Left lung (tissue), 10 donors: ENCODE data around the gene MRPL53. TPM values are rescaled to one million over a fixed set of nuclear protein-coding genes. Genes with fewer than 3 reads are reported as not detected.
"Not testable (repeated sequence)": the region's sequence is repeated elsewhere in the genome, so short reads cannot be mapped to it uniquely, and the experiment has no call there.

Experiments used
- ATAC-seq: fragments of 200-7000 bp; cut with Tn5 transposase; one replicate; pipeline ENCODE4 v1.9.1; 2020; ENCODE audit warnings: moderate library complexity
- DNase-seq, 4 donors: peaks; one replicate each; pipeline ENCODE4 v3.0.0-alpha.2; 2013 to 2020
- H3K27ac ChIP-seq, 2 donors: fragments of 200-600 bp; sonication (generic) in 1 of 2; one replicate each; pipeline versions ENCODE4 v1.5.0 to v1.8.0; 2020 to 2021
- H3K27me3 ChIP-seq, 2 donors: fragments of 200-600 bp; sonication (generic) in 1 of 2; one replicate each; pipeline versions ENCODE4 v1.5.0 to v1.8.0; 2020 to 2021
- H3K36me3 ChIP-seq, 2 donors: fragments of 200-600 bp; sonication (generic) in 1 of 2; one replicate each; pipeline versions ENCODE4 v1.5.0 to v1.8.0; 2020 to 2021
- H3K4me1 ChIP-seq, 2 donors: fragments of 200-600 bp; one replicate each; pipeline ENCODE4 v1.8.0; 2021
- H3K4me3 ChIP-seq, 2 donors: fragments of 200-600 bp; sonication (generic) in 1 of 2; one replicate each; pipeline versions ENCODE4 v1.5.0 to v1.8.0; 2020 to 2021; ENCODE audit warnings: mild to moderate bottlenecking in 1 of 2
- H3K9me3 ChIP-seq, 2 donors: fragments of 200-600 bp; sonication (generic) in 1 of 2; one replicate each; pipeline versions ENCODE4 v1.5.0 to v1.8.0; 2020 to 2021
- intact Hi-C, 2 donors: fragments of 100-400 bp; cut with DNase I; formaldehyde crosslinking; loops; one replicate each; pipeline versions ENCODE4 v1.11.2 to v1.14.2; 2022
- polyA plus RNA-seq, 6 donors: library from polyadenylated mRNA; unstranded; fragments of 120-200 nt; gene quantifications; one replicate each; pipeline ENCODE4 v1.2.1, GENCODE V29; 2013; ENCODE audit not compliant: insufficient read length in 6 of 6
- total RNA-seq, 2 donors: library from RNA; stranded (reverse); fragmentation: NEBNext Ultra II Directional; extraction: Animal tissue kit (Norgen Biotek cat#: 25700); gene quantifications; one replicate each; pipeline ENCODE4 v1.2.1, GENCODE V29; 2021
- TF ChIP-seq, protein P1 (sequence below), 2 donors: fragments of 200-600 bp; sonication (generic) in 1 of 2; IDR thresholded peaks; one replicate each; pipeline versions ENCODE4 v1.5.0 to v1.8.0; 2021; ENCODE audit warnings: antibody characterized with exemption in 2 of 2
- donor health status: DM: no; HTN: yes; CAD: no.
- donor health status: DM: no; HTN: no; CAD: no.

Gene MRPL53
- total and polyA plus RNA-seq, 8 donors = 33.5 to 73.6 (median 52.1) TPM

DNA sequence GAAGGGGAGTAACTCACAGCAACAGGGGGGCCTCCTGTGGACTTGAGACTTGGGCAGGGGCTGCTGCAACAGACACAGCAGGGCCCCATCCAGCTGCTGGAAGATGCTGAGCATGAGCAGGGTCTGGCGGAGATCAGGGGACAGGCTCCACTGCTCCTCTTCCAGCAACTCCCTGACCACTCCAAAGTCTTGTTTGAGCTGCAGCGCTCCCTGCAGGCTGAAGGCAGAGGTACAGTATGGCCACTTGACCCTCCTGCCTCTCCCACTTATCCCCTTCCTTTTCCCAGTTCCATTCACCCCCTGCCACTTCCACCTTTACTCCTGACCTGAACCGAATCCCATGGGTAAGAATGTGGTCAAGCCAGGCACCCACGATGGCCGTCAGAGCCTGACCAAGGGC is 2.4 kb upstream of the MRPL53 start:
- no peaks in the 10 kb centered on the region for H3K9me3 ChIP-seq
- intact Hi-C loops = no loop called here
- H3K4me1 ChIP-seq = peaks cover 15 to 40% of the 10 kb centered on the region in 2 donors
- DNase-seq = peak in 1 of 4 donors; percentile 39
- ATAC-seq = no peak
- peaks cover 0 to 31% of the 10 kb centered on the region in 2 donors for H3K36me3 ChIP-seq
- TF ChIP-seq, protein P1, sequence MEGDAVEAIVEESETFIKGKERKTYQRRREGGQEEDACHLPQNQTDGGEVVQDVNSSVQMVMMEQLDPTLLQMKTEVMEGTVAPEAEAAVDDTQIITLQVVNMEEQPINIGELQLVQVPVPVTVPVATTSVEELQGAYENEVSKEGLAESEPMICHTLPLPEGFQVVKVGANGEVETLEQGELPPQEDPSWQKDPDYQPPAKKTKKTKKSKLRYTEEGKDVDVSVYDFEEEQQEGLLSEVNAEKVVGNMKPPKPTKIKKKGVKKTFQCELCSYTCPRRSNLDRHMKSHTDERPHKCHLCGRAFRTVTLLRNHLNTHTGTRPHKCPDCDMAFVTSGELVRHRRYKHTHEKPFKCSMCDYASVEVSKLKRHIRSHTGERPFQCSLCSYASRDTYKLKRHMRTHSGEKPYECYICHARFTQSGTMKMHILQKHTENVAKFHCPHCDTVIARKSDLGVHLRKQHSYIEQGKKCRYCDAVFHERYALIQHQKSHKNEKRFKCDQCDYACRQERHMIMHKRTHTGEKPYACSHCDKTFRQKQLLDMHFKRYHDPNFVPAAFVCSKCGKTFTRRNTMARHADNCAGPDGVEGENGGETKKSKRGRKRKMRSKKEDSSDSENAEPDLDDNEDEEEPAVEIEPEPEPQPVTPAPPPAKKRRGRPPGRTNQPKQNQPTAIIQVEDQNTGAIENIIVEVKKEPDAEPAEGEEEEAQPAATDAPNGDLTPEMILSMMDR (IDR thresholded peaks at IDR 0.05) = no peak
- H3K4me3 ChIP-seq = no peak overlapping the region
- H3K27me3 ChIP-seq = no peaks in the 10 kb centered on the region
- no peak overlapping the region for H3K27ac ChIP-seq

DNA sequence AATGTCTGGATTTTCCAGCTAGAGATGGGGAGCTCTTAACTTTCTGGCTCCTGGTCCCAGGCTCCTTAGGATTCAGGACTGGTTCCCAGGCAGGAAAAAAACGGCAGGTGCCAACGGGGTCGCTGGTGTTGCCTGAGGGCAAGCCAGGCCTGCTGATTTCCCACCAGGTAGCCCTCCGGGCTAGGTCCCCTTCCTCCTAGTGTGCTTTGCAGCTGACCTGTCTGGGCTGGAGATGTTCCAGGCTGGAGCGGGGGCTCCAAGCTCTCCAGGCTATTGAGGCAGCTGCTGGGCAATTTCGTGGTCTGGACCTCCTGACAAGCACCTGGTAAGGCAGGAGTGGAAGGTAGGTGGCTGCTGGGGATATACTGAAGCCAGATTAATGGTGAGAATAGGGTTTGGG is 2.0 kb upstream of the MRPL53 start:
- ATAC-seq = no peak
- no peak overlapping the region for H3K4me3 ChIP-seq
- no peaks in the 10 kb centered on the region for H3K27me3 ChIP-seq
- intact Hi-C loops = no loop called here
- H3K27ac ChIP-seq = no peak overlapping the region
- no peaks in the 10 kb centered on the region for H3K9me3 ChIP-seq
- TF ChIP-seq, protein P1 (IDR thresholded peaks at IDR 0.05) = no peak
- H3K36me3 ChIP-seq = peaks cover 0 to 28% of the 10 kb centered on the region in 2 donors
- DNase-seq = peak in 1 of 4 donors; percentile 39
- peaks cover 15 to 37% of the 10 kb centered on the region in 2 donors for H3K4me1 ChIP-seq

DNA sequence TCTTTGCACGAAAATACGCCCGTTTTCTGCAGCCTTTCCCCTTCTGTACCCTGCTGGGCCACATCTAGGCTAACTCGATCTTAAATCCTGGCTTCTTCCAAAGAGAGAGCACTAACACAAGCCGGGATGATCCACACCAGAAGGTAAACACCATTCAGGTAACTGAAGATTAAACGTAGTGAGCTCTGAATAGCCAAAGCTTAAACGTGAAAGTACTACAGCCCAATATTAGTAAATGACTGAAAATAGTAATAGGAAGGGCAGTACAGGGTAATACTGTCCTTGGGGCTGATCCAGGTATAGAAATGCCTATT is 422 bp upstream of the MRPL53 start:
- Histone ChIP-seq H3K9me3 (no peaks in the 10 kb centered on the region), H3K36me3 (peaks cover 0 to 18% of the 10 kb centered on the region in 2 donors), H3K4me3 (peak overlapping the region; percentile 70 to 77), H3K27me3 (no peaks in the 10 kb centered on the region), H3K4me1 (peaks cover 15 to 34% of the 10 kb centered on the region in 2 donors), H3K27ac (peak overlapping the region; percentile 93 to 94)
- peak; percentile 4 for ATAC-seq
- TF ChIP-seq, protein P1 (IDR thresholded peaks at IDR 0.05) = no peak
- DNase-seq = no peak
- intact Hi-C loops = no loop called here

DNA sequence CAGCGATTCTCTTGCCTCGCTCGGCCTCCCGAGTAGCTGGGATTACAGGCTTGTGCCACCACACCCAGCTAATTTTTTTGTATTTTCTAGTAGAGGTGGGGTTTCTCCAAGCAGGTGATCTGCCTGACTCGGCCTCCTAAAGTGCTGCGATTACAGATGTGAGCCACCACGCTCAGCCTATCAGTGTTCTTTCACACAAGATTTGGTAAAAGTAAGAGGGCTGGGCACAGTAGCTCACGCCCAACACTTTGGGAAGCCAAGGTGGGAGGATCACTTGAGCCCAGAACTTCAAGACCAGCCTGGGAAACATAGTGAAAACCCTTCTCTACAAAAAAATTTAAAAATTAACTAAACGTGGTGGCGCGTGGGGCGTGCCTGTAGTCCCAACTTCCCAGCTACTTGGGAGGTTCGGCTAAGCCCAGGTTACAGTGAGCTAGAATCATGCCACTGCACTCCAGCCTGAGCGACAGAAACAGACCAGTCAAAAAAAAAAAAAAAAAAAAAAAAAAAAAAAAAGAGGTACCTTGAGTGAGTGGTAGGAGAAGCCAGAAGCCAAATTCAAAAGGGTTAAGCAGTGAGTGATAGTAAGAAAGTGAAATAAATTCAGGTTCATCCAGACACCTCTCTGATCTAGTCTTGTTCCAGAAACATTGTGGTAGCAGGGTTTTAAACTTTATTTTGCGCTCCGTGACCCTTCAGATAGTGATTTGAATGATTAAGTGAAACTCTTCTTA is 981 bp downstream of the MRPL53 start:
- Histone ChIP-seq H3K27me3 (no peaks in the 10 kb centered on the region), H3K9me3 (no peaks in the 10 kb centered on the region), H3K4me3 (peak overlapping the region; percentile 70 to 77), H3K4me1 (peaks cover 9 to 24% of the 10 kb centered on the region in 2 donors), H3K27ac (peak overlapping the region; percentile 93 to 94), H3K36me3 (peaks cover 0 to 18% of the 10 kb centered on the region in 2 donors)
- TF ChIP-seq, protein P1 (IDR thresholded peaks at IDR 0.05) = no peak
- DNase-seq (peak in 1 of 4 donors; percentile 23), ATAC-seq (no peak)
- intact Hi-C loops = no loop called here

DNA sequence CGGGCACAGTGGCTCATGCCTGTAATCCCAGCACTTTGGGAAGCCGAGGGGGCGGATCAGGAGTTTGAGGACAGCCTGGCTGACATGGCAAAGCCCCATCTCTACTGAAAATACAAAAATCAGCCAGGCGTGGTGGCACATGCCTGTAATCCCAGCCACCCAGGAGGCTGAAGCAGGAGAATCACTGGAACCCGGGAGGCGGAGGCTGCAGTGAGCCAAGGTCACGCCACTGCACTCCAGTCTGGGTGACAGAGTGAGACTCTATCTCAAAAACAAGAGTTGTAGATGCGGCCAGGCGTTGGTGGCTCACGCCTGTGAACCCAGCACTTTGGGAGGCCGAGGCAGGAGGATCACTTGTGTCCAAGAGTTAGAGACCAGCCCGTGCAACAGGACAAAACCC is 1.7 kb downstream of the MRPL53 start:
- intact Hi-C loops = not testable (repeated sequence)

More for the DNA sequence above, 1.7 kb downstream of the MRPL53 start:
- Histone ChIP-seq H3K36me3 (peaks cover 0 to 18% of the 10 kb centered on the region in 2 donors), H3K4me1 (peaks cover 12 to 30% of the 10 kb centered on the region in 2 donors)
- not testable (repeated sequence) for ATAC-seq, H3K27me3 ChIP-seq, H3K9me3 ChIP-seq, H3K4me3 ChIP-seq, H3K27ac ChIP-seq
- DNase-seq = peak in 1 of 4 donors; percentile 39
